ENCODE measurements around the gene STXBP5. TPM values are rescaled to one million over a fixed set of nuclear protein-coding genes. Genes with fewer than 3 reads are reported as not detected.

The STXBP5 gene
- total RNA-seq, 4 donors from 2014 or later, result 23.7 to 39.1 (median 25.8) TPM

DNA sequence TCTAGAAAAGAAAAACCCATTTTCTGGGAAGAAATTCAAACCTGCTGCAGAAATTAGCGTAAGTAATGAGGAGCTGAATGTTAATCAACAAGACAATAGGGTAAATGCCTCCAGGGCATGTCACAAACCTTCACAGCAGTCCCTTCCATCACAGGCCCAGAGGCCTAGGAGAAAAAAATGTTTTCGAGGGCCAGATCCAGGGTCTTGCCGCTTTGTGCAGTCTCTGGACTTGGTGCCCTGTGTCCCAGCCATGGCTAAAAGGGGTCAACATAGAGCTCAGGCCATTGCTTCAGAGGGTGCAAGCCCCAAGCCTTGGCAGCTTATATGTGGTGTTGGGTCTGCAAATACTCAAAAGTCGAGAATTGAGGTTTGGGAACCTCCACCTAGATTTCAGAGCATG, 99.8 kb downstream of the STXBP5 start:
- no peak overlapping the region for H3K27ac ChIP-seq
- H3K36me3 ChIP-seq, result peaks cover 0 to 35% (median 0%) of the 10 kb centered on the region in 3 donors
- TF ChIP-seq EP300 (IDR thresholded peaks at IDR 0.05) (no peak), CTCF (IDR thresholded peaks at IDR 0.05) (no peak), POLR2A (IDR thresholded peaks at IDR 0.05) (no peak)
- H3K4me1 ChIP-seq, result no peaks in the 10 kb centered on the region
- WGBS, 2 donors, result 95 to 97% methylated on average over 4 of the region's 4 CpGs
- no peak overlapping the region for H3K4me3 ChIP-seq
- H3K9me3 ChIP-seq, result peaks cover 0 to 19% (median 0%) of the 10 kb centered on the region in 4 donors
- H3K27me3 ChIP-seq, result no peaks in the 10 kb centered on the region
- DNase-seq (ENCODE audit: low spot score in 2 of 2), result no peak

DNA sequence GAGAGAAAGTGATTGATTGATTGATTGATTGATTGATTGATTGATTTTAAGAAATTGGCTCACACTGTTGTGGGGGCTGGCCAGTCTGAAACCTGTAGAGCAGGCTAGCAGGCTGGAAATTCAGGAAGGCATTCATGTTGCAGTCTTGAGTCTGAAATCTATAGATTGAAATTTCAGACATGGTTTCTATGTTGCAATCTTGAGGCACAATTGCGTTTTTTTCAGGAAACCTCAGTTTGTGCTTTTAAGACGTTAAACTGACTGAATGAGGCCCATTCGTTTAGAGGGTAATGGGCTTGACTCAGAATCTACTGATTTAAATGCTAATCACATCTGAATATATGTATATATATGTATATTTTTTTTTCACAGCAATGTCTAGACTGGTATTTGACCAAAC, 106.3 kb downstream of the STXBP5 start:
- Histone ChIP-seq H3K9me3 (no peaks in the 10 kb centered on the region), H3K36me3 (peaks cover 0 to under 1% (median 0%) of the 10 kb centered on the region in 3 donors), H3K4me1 (no peaks in the 10 kb centered on the region), H3K27me3 (no peaks in the 10 kb centered on the region), H3K27ac (no peak overlapping the region), H3K4me3 (no peak overlapping the region)
- TF ChIP-seq EP300 (IDR thresholded peaks at IDR 0.05) (no peak), POLR2A (IDR thresholded peaks at IDR 0.05) (no peak), CTCF (IDR thresholded peaks at IDR 0.05) (no peak)
- 75 to 87% methylated on average over 3 of the region's 3 CpGs for WGBS, 2 donors
- no peak for DNase-seq (ENCODE audit: low spot score in 2 of 2)

DNA sequence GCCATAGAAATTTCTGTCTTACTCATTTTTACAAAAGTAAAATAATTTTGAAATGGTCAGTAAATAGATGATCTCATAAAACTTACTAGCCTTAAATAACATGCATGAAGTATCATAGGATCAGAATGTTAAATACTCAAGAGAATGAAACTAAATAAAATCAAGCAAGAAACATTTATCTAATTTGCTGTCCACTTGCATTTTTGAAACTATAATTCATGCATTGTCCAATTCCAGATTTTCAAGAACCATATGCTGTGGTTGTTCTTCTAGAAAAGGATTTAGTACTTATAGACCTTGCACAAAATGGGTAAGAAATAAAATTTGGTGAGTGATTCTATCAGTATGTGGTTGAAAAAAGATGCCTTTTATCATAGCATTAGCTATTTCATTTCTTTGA, 107.0 kb downstream of the STXBP5 start:
- no peaks in the 10 kb centered on the region for H3K27me3 ChIP-seq
- TF ChIP-seq POLR2A (IDR thresholded peaks at IDR 0.05) (no peak), EP300 (IDR thresholded peaks at IDR 0.05) (no peak), CTCF (IDR thresholded peaks at IDR 0.05) (no peak)
- DNase-seq (ENCODE audit: low spot score in 2 of 2), result no peak

DNA sequence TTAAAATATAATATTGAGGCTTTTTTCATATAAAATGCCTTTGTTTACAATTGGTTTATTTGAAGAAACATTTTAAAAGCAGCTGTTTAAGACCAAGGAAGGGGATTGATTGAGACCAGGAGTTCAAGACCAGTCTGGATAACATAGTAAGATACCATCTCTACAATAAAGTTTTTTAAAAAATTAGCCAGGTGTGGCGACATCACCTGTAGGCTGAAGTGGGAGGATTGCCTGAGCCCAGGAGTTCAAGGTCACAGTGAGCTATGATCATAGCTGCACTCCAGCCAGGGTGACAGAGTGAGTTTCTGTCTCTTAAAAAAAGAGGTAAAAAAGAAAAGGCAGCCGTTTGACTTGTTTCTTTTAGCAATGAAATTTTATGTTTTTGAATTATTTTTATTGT, 117.0 kb downstream of the STXBP5 start:
- 70 to 88% methylated on average over 2 of the region's 2 CpGs for WGBS, 2 donors
- Histone ChIP-seq H3K4me1 (no peaks in the 10 kb centered on the region), H3K27ac (peak overlapping the region in 1 of 4 donors; percentile 10), H3K9me3 (no peaks in the 10 kb centered on the region), H3K36me3 (peaks cover 0 to 26% (median 0%) of the 10 kb centered on the region in 3 donors), H3K4me3 (no peak overlapping the region), H3K27me3 (no peaks in the 10 kb centered on the region)
- DNase-seq (ENCODE audit: low spot score in 2 of 2), result no peak
- TF ChIP-seq POLR2A (IDR thresholded peaks at IDR 0.05), result no peak
- no peak for TF ChIP-seq CTCF (IDR thresholded peaks at IDR 0.05)
- TF ChIP-seq EP300 (IDR thresholded peaks at IDR 0.05), result no peak

More for the DNA sequence above, 107.0 kb downstream of the STXBP5 start:
- H3K27ac ChIP-seq, result no peak overlapping the region
- H3K4me3 ChIP-seq, result no peak overlapping the region
- H3K4me1 ChIP-seq, result no peaks in the 10 kb centered on the region
- no peaks in the 10 kb centered on the region for H3K9me3 ChIP-seq
- H3K36me3 ChIP-seq, result peaks cover 0 to 7% (median 0%) of the 10 kb centered on the region in 3 donors

- DNase-seq (ENCODE audit: low spot score in 2 of 2), result no peak
- Histone ChIP-seq H3K36me3 (peaks cover 0 to 30% (median 0%) of the 10 kb centered on the region in 3 donors), H3K27me3 (no peaks in the 10 kb centered on the region), H3K4me3 (peak overlapping the region in 1 of 4 donors; percentile 1), H3K27ac (peak overlapping the region in 1 of 4 donors; percentile 10), H3K4me1 (no peaks in the 10 kb centered on the region), H3K9me3 (no peaks in the 10 kb centered on the region)
- WGBS, 2 donors, result 67 to 78% methylated on average over 5 of the region's 5 CpGs
- TF ChIP-seq POLR2A (IDR thresholded peaks at IDR 0.05), result no peak
- no peak for TF ChIP-seq EP300 (IDR thresholded peaks at IDR 0.05)
- no peak for TF ChIP-seq CTCF (IDR thresholded peaks at IDR 0.05)
These were observed 118.3 kb downstream of the STXBP5 start for GRCh38 chr6:147322299-147323162.
